GM18499 (cell line): Measurements from ENCODE around the gene PTPRT.

Experiments used
- ATAC-seq: cut with Tn5 transposase; IDR thresholded peaks from one replicate; pipeline ENCODE4 v1.9.1; 2021; ENCODE audit warnings: moderate number of reproducible peaks; ENCODE audit not compliant: insufficient read depth, unreplicated experiment

PTPRT gene

GRCh38 chr20:42441864-42442331, 747.8 kb downstream of the PTPRT start:
- ATAC-seq: no peak

GRCh38 chr20:42441196-42441863, 748.4 kb downstream of the PTPRT start:
- no peak for ATAC-seq

GRCh38 chr20:42435230-42435629, 754.5 kb downstream of the PTPRT start:
- peak; percentile 91 for ATAC-seq

GRCh38 chr20:42432496-42433334, 757.0 kb downstream of the PTPRT start:
- ATAC-seq: no peak

- no peak for ATAC-seq
Observed at GRCh38 chr20:42430598-42430997, 759.1 kb downstream of the PTPRT start.

- no peak for ATAC-seq
Observed at GRCh38 chr20:42429761-42430458, 759.8 kb downstream of the PTPRT start.

GRCh38 chr20:42419814-42420532, 769.7 kb downstream of the PTPRT start:
- ATAC-seq: no peak

GRCh38 chr20:42406826-42407225, 782.9 kb downstream of the PTPRT start:
- no peak for ATAC-seq

- no peak for ATAC-seq
Observed at GRCh38 chr20:42402455-42402854, 787.3 kb downstream of the PTPRT start.

GRCh38 chr20:42401613-42402012, 788.1 kb downstream of the PTPRT start:
- ATAC-seq: no peak

GRCh38 chr20:42399802-42400201, 789.9 kb downstream of the PTPRT start:
- no peak for ATAC-seq

- ATAC-seq: no peak
Observed at GRCh38 chr20:42392442-42392841, 797.3 kb downstream of the PTPRT start.

- no peak for ATAC-seq
Observed at GRCh38 chr20:42391807-42392206, 797.9 kb downstream of the PTPRT start.

GRCh38 chr20:42380287-42380686, 809.4 kb downstream of the PTPRT start:
- no peak for ATAC-seq

- no peak for ATAC-seq
Observed at GRCh38 chr20:42379385-42379784, 810.3 kb downstream of the PTPRT start.

GRCh38 chr20:42378826-42379225, 810.9 kb downstream of the PTPRT start:
- ATAC-seq: no peak

- ATAC-seq: no peak
Observed at GRCh38 chr20:42376131-42376530, 813.6 kb downstream of the PTPRT start.

GRCh38 chr20:42373049-42373448, 816.7 kb downstream of the PTPRT start:
- no peak for ATAC-seq

- ATAC-seq: no peak
Observed at GRCh38 chr20:42370075-42370474, 819.6 kb downstream of the PTPRT start.

- ATAC-seq: no peak
Observed at GRCh38 chr20:42368910-42369309, 820.8 kb downstream of the PTPRT start.
